ENCODE measurements around the gene ILKAP.

GRCh38 chr2:238157506-238158017, 45.9 kb downstream of the ILKAP start:
- TF ChIP-seq EP300 (IDR thresholded peaks at IDR 0.05) = no peak
- no peak for TF ChIP-seq CTCF (IDR thresholded peaks at IDR 0.05)

All from esophagus muscularis mucosa (tissue), 3 donors.